ENCODE data around the gene TRIM43B. TPM values are rescaled to one million over a fixed set of nuclear protein-coding genes. Genes with fewer than 3 reads are reported as not detected.

The TRIM43B gene
- 0.27 TPM in 1 of 2 replicates, not detected in the other for total RNA-seq

GRCh38 chr2:95484654-95485053 lies at the start of gene TRIM43B:
TRIM43B (minus strand) TSS chr2:95484754; CDS start chr2:95482714, 2,040 bp downstream.

Other genes with a start within 250 kb of the TRIM43B start
- gene PROM2, start 210.3 kb downstream of the TRIM43B start, total RNA-seq: under 0.01 TPM in 1 of 2 replicates, not detected in the other
- gene KCNIP3, start 187.4 kb downstream of the TRIM43B start, total RNA-seq: 0.15 TPM in 1 of 2 replicates, not detected in the other
- gene FAHD2A, start 82.0 kb downstream of the TRIM43B start, total RNA-seq: 16.7 and 24.8 TPM in 2 replicates
- gene TRIM43, start 107.2 kb upstream of the TRIM43B start, total RNA-seq: not detected in 2 replicates

Measured in mammary microvascular endothelial cell (primary cell).